Measurements from ENCODE around the gene ATOH7. TPM values are rescaled to one million over a fixed set of nuclear protein-coding genes. Genes with fewer than 3 reads are reported as not detected.

ATOH7 gene
- total RNA-seq, 1 experiment from 2014 or later: not detected

GRCh38 chr10:68223535-68224165 is 8.3 kb downstream of the ATOH7 start:
- Histone ChIP-seq H3K4me1 (ENCODE audit: control insufficient read depth in 1 of 2, insufficient read depth in 2 of 2, low read length in 2 of 2) (no peaks in the 10 kb centered on the region), H3K27me3 (ENCODE audit: insufficient read depth, low read length) (no peaks in the 10 kb centered on the region), H3K79me2 (ENCODE audit: insufficient read depth, low read length) (no peaks in the 10 kb centered on the region), H3K9ac (ENCODE audit: low read length) (no peak overlapping the region), H2AFZ (ENCODE audit: low read depth, low read length, poor library complexity, severe bottlenecking) (no peak overlapping the region), H4K20me1 (ENCODE audit: insufficient read depth) (no peaks in the 10 kb centered on the region), H3K4me2 (ENCODE audit: low read length) (no peak overlapping the region), H3K27ac (ENCODE audit: low read depth, low read length) (no peak overlapping the region), H3K9me2 (ENCODE audit: insufficient read depth) (no peaks in the 10 kb centered on the region), H3K4me3 (replicated peaks in 1 of 2; ENCODE audit: low read depth in 1 of 2, low read length in 2 of 2) (no peak overlapping the region), H3K36me3 (ENCODE audit: control insufficient read depth in 1 of 2, insufficient read depth in 2 of 2, low read length in 2 of 2) (no peaks in the 10 kb centered on the region), H3K9me3 (ENCODE audit: control insufficient read depth in 1 of 2, insufficient read depth in 1 of 2, low read depth in 1 of 2, low read length in 2 of 2) (no peaks in the 10 kb centered on the region)
- intact Hi-C loops (cut with micrococcal nuclease): no loop called here
- ChIA-PET RAD21 (ENCODE audit: low non-redundant PET in 1 of 2, low total read pairs in 2 of 2, uncharacterized antibody in 2 of 2, unreplicated experiment in 2 of 2) (no interaction called here), CTCF (interaction anchor here (0.6 to 2.2 kb wide), 3 partner anchors 9 to 138 kb away, joined by 3 to 13 read pairs (median 3); no protein-coding TSS in a partner anchor), POLR2A (interaction anchor here (0.7 kb wide), 1 partner anchor 558 kb away, joined by 3 read pairs; no protein-coding TSS in a partner anchor)
- DNase-seq (ENCODE audit: low read depth, low spot score): no peak
- ATAC-seq: peak; percentile 94
- no TSS peak for BruUV-seq (replicated peaks)
- no peak for TF ChIP-seq ZFX (IDR thresholded peaks at IDR 0.05)
- TF ChIP-seq ZBTB33 (IDR thresholded peaks at IDR 0.05; ENCODE audit: extremely low read depth, insufficient replicate concordance, low read length): no peak
- TF ChIP-seq CTCF (IDR thresholded peaks at IDR 0.05 in 2 of 3, conservative IDR thresholded peaks at IDR 0.05 in 1 of 3; ENCODE audit: borderline replicate concordance in 1 of 3, insufficient read depth in 1 of 3, low read depth in 2 of 3, low read length in 2 of 3): peak; percentile 10 to 44 (median 36); a peak in 3 of 6 replicates
- TF ChIP-seq RAD21 (IDR thresholded peaks at IDR 0.05; ENCODE audit: low read depth): peak; percentile 27; the same call in 1 of the 2 replicates
- no peak for TF ChIP-seq EGR1 (IDR thresholded peaks at IDR 0.05; ENCODE audit: low read depth)
- TF ChIP-seq CEBPB (IDR thresholded peaks at IDR 0.05; ENCODE audit: low read depth): no peak
